Right cardiac atrium (tissue), 5 donors: ENCODE measurements around the gene SCN4A. TPM values are rescaled to one million over a fixed set of nuclear protein-coding genes. Genes with fewer than 3 reads are reported as not detected.

Source experiments
- ATAC-seq, 2 donors: fragments of 200-7000 bp; cut with Tn5 transposase; one replicate each; pipeline versions ENCODE4 v1.8.0 to v1.9.1; 2020; ENCODE audit warnings: moderate library complexity in 2 of 2, mild to moderate bottlenecking in 1 of 2
- DNase-seq, 3 donors: peaks; one replicate each; pipeline ENCODE4 v3.0.0-alpha.2; 2020
- H3K27ac ChIP-seq: one replicate; pipeline ENCODE4 v1.5.1; 2013; ENCODE audit warnings: mild to moderate bottlenecking, low read length, control low read depth, moderate library complexity
- H3K27me3 ChIP-seq: one replicate; pipeline ENCODE4 v1.6.1; 2013; ENCODE audit not compliant: control insufficient read depth, insufficient read depth
- H3K4me1 ChIP-seq: one replicate; pipeline ENCODE4 v1.6.1; 2013; ENCODE audit warnings: low read length; ENCODE audit not compliant: control insufficient read depth, insufficient read depth
- H3K4me3 ChIP-seq: one replicate; pipeline ENCODE4 v1.5.1; 2013; ENCODE audit warnings: low read length, control low read depth
- H3K9me3 ChIP-seq: one replicate; pipeline ENCODE4 v1.6.1; 2013; ENCODE audit warnings: low read length; ENCODE audit not compliant: control insufficient read depth
- WGBS: extraction: QIAGEN DNeasy Blood & Tissue Kit; methylation state at CpG from one replicate; pipeline ENCODE4 v1.1.7; 2013; 5-methylcytosine and 5-hydroxymethylcytosine counted together
- intact Hi-C, 4 donors: fragments of 100-400 bp; cut with DNase I; formaldehyde crosslinking; loops; one replicate each; pipeline versions ENCODE4 v1.11.0 to v1.14.0; 2022 to 2023
- polyA plus RNA-seq: library from polyadenylated mRNA; stranded (reverse); fragments of 200-250 nt; gene quantifications from one replicate; pipeline ENCODE4 v1.2.3, GENCODE V29; 2013
- total RNA-seq, 4 donors: library from RNA; stranded (reverse); fragmentation: NEBNext Ultra II Directional; extraction: Animal tissue kit (Norgen Biotek cat#: 25700); gene quantifications; one replicate each; pipeline ENCODE4 v1.2.1, GENCODE V29; 2021
- donor health status: healthy with polysubstance abuse.
- donor health status: DM: no; HTN: yes; CAD: no.
- donor health status: DM: no; HTN: no; CAD: no.
- donor health status: DM: no; HTN: yes; CAD: no; lungs with severe emphysema.
- donor health status: DM: yes; HTN: yes; CAD: no.

Gene SCN4A
- total and polyA plus RNA-seq, 5 donors: 1.6 to 5.8 (median 2.5) TPM

DNA sequence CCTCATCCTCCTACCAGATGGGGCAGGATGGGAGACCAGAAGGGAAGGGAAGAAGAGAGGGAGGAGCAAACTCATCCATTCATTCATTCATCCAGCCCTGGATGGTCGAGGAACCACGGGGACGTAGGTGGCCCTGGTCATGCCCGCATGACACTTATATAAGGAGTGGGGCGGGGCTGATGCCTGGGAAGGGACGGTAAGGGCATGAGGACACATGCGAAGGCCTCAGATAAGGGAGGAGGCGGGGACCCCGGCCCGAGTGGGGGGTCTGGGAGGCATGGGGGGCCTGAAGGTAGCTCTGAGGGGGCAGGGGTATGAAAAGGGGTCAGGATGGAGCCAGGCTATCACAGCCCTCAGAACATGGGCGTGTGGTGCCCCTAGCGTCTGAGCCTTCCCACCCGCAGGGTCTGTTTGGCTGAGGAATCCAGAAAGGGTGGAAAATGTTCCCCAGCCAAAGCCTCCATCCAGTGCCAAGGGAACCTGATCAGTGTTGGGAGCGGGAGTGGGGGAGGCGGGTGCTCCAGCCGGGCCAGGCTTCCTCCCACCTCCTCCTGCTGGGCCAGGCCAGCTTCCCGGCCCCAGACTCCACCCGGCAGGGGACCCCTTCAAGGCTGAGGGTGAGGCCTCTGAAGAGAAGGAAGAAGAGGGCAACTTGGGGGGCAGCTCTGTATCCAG, 23.0 kb downstream of the SCN4A start:
- H3K4me1 ChIP-seq: no peaks in the 10 kb centered on the region
- peak in 1 of 2 donors; percentile 39 for ATAC-seq
- H3K27ac ChIP-seq: no peak overlapping the region
- 77% methylated on average over 18 of the region's 18 CpGs for WGBS
- DNase-seq: peak in 1 of 3 donors; percentile 56
- no peaks in the 10 kb centered on the region for H3K27me3 ChIP-seq
- no peaks in the 10 kb centered on the region for H3K9me3 ChIP-seq
- intact Hi-C loops: loop anchor here in 3 of 4 donors (5.0 kb wide), 3 partner anchors 37 to 43 kb away; partner anchors contain the start of gene CSHL1 (in 1 of the 3)
- H3K4me3 ChIP-seq: no peak overlapping the region

DNA sequence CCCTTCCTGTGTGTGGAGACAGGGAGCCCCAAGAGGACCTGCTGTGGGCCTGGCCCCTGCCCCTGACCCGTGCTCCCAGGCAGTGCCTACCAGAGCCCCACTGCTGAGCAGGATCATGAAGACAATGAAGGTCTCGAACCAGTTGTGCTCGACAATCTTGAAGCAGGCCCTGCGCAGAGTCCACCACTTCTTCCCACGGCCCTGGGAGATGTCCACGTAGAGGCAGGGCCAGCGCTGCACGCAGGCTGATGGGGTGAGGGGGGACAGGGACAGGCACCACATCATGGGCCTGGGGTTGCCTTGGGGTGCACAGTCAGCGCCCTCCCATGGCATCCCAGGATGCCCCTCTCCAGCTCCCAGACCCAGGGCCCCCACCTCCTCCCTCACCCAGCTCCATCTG, 24.2 kb downstream of the SCN4A start:
- Histone ChIP-seq H3K9me3 (no peaks in the 10 kb centered on the region), H3K4me3 (no peak overlapping the region), H3K27me3 (no peaks in the 10 kb centered on the region), H3K27ac (no peak overlapping the region), H3K4me1 (no peaks in the 10 kb centered on the region)
- DNase-seq (no peak), ATAC-seq (no peak)
- intact Hi-C loops: loop anchor here in 3 of 4 donors (5.0 kb wide), 3 partner anchors 36 to 44 kb away; partner anchors contain the start of gene CSHL1 (in 1 of the 3)
- 92% methylated on average over 9 of the region's 9 CpGs for WGBS

DNA sequence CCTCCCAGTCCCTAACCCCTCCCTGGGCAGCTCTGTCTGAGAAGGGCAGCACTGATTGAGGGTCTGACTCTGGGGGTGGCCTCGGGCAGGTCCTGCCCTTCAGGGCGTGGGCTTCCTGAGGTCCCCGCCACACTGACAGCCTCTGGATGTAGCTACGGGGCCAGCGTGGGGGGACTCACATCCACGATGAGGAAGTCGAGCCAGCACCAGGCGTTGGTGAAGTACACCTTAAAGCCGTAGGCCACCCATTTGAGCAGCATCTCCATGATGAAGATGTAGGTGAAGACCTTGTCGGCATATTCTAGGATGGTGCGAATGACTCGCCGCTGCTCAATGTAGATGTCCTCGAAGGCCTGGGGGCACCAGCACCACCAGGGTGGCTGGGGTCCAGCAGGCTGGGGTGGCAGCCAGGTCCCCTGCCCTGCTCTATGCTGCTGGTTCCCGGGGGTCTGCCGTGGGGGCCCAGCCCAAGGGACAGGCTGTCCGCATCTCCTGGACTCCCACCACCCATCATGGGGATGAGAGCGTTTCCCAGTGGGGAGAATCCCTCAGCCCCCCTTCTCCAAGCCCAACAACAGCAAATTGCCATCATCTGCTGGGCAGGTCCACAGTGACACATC, 24.9 kb downstream of the SCN4A start:
- Histone ChIP-seq H3K27me3 (no peaks in the 10 kb centered on the region), H3K4me3 (no peak overlapping the region), H3K27ac (no peak overlapping the region), H3K4me1 (no peaks in the 10 kb centered on the region), H3K9me3 (no peaks in the 10 kb centered on the region)
- DNase-seq (no peak), ATAC-seq (no peak)
- intact Hi-C loops: loop anchor here in 3 of 4 donors (5.0 kb wide), 3 partner anchors 36 to 44 kb away; partner anchors contain the start of gene CSHL1 (in 1 of the 3)
- 84% methylated on average over 18 of the region's 18 CpGs for WGBS

DNA sequence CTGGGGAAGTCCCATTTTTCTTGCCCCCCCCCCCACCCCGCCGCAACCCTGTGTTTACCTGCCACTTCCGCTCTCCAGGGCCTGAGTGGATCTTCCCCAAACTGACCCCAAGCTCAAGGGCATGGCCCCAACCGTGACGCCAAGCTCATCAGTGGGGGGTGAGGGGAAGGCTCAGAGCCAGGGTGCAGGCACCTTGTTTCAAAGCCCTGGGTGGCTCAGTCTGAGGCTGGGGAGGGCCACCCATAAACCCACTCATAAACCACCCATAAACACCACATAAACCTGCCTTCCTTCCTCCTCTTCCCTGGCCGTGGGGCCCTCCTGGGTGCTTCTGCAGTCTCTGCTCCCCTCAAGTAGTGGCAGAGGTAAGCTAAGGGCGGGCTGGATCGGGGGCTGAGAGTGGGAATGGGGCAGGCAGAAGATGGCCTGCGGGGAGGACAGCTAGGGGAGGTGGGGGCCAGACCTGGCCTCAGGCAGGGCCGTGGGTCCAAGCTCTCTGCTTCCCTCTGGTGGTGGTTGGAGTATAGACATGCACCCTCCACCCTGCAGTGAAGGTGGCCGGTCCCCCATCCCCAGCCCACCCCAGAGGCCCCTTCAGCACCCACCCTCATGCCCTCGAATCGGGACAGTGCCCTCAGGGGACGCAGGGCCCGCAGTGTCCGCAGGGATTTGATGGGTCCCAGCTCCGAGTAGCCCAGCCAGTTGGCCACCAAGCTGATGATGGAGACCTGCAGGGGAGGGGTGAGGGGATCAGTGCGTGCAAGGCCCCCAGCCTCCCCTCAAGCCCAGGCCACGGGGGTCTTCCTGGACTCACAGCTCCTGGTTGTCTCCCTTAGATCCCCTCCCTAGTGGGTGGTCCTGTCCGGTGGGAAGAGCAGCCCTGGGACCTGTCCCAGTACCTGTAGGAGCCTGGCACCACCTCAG, 26.0 kb downstream of the SCN4A start:
- H3K4me1 ChIP-seq: no peaks in the 10 kb centered on the region
- intact Hi-C loops: loop anchor here in 3 of 4 donors (5.0 kb wide), 3 partner anchors 34 to 46 kb away; partner anchors contain the start of gene CSHL1 (in 1 of the 3)
- peak; percentile 65 to 66 for ATAC-seq
- no peaks in the 10 kb centered on the region for H3K27me3 ChIP-seq
- DNase-seq: peak in 2 of 3 donors; percentile 69 to 71
- H3K4me3 ChIP-seq: no peak overlapping the region
- no peaks in the 10 kb centered on the region for H3K9me3 ChIP-seq
- 45% methylated on average over 20 of the region's 20 CpGs for WGBS
- no peak overlapping the region for H3K27ac ChIP-seq

- no peak overlapping the region for H3K4me3 ChIP-seq
- H3K27ac ChIP-seq: no peak overlapping the region
- H3K9me3 ChIP-seq: no peaks in the 10 kb centered on the region
- DNase-seq (no peak), ATAC-seq (no peak)
- WGBS: 60% methylated on average over 6 of the region's 6 CpGs
- intact Hi-C loops: loop anchor here in 3 of 4 donors (5.0 kb wide), 3 partner anchors 34 to 46 kb away; partner anchors contain the start of gene CSHL1 (in 1 of the 3)
- no peaks in the 10 kb centered on the region for H3K4me1 ChIP-seq
- H3K27me3 ChIP-seq: no peaks in the 10 kb centered on the region
Observed at GRCh38 chr17:63945784-63946439, 26.8 kb downstream of the SCN4A start.

DNA sequence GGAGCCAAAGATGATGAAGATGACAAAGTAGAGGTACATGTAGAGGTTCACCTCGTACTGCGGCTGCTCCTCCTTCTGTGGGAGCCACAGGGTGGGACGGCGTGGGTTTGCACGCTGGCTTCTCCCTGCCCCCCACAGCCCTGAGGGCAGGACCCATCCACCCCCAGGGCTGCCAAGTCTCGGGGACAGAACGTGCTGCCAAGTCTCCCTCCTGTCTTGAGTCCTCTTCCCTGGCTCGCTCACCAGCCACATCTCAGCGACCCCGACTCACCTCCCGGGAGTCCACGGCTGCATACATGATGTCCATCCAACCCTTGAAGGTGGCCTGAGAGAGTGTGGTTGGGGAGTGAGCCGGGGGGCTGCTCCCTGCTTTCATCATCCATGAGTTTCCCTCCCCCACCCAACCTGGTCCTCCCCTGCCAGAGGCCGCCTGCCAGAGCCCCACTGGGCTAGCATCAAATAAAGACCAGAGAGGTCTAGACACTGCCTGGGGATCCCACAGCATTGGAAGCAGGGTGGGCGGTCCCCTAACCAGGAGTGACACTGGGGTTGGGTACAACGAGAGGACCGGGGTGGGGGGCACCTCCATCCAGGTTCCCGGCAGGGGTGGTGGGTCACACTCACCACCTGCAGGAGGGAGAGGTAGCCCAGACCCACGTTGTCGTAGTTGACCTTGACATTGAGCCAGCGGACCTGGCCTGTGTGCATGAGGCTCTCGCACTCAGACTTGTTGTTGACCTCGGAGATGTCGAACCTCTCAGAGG, 27.8 kb downstream of the SCN4A start:
- intact Hi-C loops: loop anchor here in 3 of 4 donors (5.0 kb wide), 3 partner anchors 33 to 47 kb away; partner anchors contain the start of gene CSHL1 (in 1 of the 3)
- DNase-seq (peak in 1 of 3 donors; percentile 48), ATAC-seq (no peak)
- Histone ChIP-seq H3K9me3 (no peaks in the 10 kb centered on the region), H3K4me3 (no peak overlapping the region), H3K27me3 (no peaks in the 10 kb centered on the region), H3K4me1 (no peaks in the 10 kb centered on the region), H3K27ac (no peak overlapping the region)
- 87% methylated on average over 24 of the region's 24 CpGs for WGBS

GRCh38 chr17:63943745-63944144, 29.0 kb downstream of the SCN4A start:
- ATAC-seq: no peak
- no peak for DNase-seq
- Histone ChIP-seq H3K27ac (no peak overlapping the region), H3K9me3 (no peaks in the 10 kb centered on the region), H3K4me3 (no peak overlapping the region), H3K27me3 (no peaks in the 10 kb centered on the region), H3K4me1 (no peaks in the 10 kb centered on the region)
- intact Hi-C loops: no loop called here
- WGBS: 78% methylated on average over 9 of the region's 9 CpGs

DNA sequence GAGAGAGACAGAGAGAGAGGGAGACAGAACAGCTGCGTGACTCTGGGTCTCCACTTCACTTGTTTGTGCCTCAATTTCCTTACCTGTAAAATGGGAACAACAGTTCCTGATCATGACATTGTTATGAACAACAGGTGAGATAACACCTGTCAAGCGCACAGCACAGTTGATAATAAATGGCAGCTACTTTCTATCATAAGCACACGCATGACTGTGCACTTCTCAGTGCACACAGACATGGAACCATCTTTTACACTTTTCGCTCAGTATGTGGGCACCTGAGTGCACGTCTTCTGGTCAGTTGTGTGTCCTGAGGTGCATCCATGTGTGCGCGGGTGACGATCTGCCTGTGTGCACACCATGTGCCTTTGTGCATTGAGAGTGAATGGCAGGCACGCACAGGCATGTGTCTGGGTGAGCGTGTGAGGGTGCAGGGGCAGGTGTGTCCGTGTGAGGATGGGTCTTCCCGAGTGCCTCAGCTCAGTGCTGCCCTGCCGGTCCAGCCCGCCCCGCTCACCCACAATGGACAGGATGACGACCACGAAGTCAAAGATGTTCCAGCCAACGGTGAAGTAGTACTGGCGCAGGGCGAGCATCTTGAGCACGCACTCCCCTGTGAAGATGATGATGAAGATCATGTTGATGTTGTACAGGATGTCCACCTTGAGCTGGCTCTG, 30.3 kb downstream of the SCN4A start:
- DNase-seq: peak in 1 of 3 donors; percentile 22
- Histone ChIP-seq H3K27me3 (no peaks in the 10 kb centered on the region), H3K9me3 (no peaks in the 10 kb centered on the region), H3K4me3 (no peak overlapping the region), H3K27ac (no peak overlapping the region), H3K4me1 (no peaks in the 10 kb centered on the region)
- intact Hi-C loops: no loop called here
- 95% methylated on average over 21 of the region's 21 CpGs for WGBS
- no peak for ATAC-seq

- H3K4me3 ChIP-seq: no peak overlapping the region
- ATAC-seq (no peak), DNase-seq (peak in 1 of 3 donors; percentile 20)
- no peaks in the 10 kb centered on the region for H3K27me3 ChIP-seq
- H3K9me3 ChIP-seq: no peaks in the 10 kb centered on the region
- H3K27ac ChIP-seq: no peak overlapping the region
- H3K4me1 ChIP-seq: no peaks in the 10 kb centered on the region
- intact Hi-C loops: no loop called here
- WGBS: 93% methylated on average over 23 of the region's 23 CpGs
Observed at GRCh38 chr17:63941751-63942150, 31.0 kb downstream of the SCN4A start.
